ENCODE measurements around the gene FMN1.

Gene FMN1

GRCh38 chr15:32757426-32757825, 437.1 kb downstream of the FMN1 start:
- intact Hi-C loops (cut with DNase I), result no loop called here

GRCh38 chr15:32750979-32751378, 443.5 kb downstream of the FMN1 start:
- no peak for DNase-seq
- intact Hi-C loops (cut with DNase I), result no loop called here

More at GRCh38 chr15:32757426-32757825, 437.1 kb downstream of the FMN1 start:
- DNase-seq, result no peak

- intact Hi-C loops (cut with DNase I), result no loop called here
- DNase-seq, result no peak
These were observed 446.6 kb downstream of the FMN1 start for GRCh38 chr15:32747921-32748342.

- DNase-seq, result no peak
- intact Hi-C loops (cut with DNase I), result no loop called here
These were observed 448.2 kb downstream of the FMN1 start for GRCh38 chr15:32746116-32746857.

- no peak for DNase-seq
- intact Hi-C loops (cut with DNase I), result no loop called here
These were observed 450.9 kb downstream of the FMN1 start for GRCh38 chr15:32743411-32744140.

- intact Hi-C loops (cut with DNase I), result no loop called here
- DNase-seq, result no peak
These were observed 454.9 kb downstream of the FMN1 start for GRCh38 chr15:32739522-32740063.

- intact Hi-C loops (cut with DNase I), result no loop called here
- no peak for DNase-seq
These were observed 455.8 kb downstream of the FMN1 start for GRCh38 chr15:32738666-32739065.

- intact Hi-C loops (cut with DNase I), result no loop called here
- DNase-seq, result no peak
These were observed 457.2 kb downstream of the FMN1 start for GRCh38 chr15:32737304-32737703.

- intact Hi-C loops (cut with DNase I), result no loop called here
- DNase-seq, result no peak
These were observed 457.8 kb downstream of the FMN1 start for GRCh38 chr15:32736701-32737061.

- DNase-seq, result no peak
- intact Hi-C loops (cut with DNase I), result no loop called here
These were observed 458.4 kb downstream of the FMN1 start for GRCh38 chr15:32735989-32736700.

- DNase-seq, result no peak
- intact Hi-C loops (cut with DNase I), result no loop called here
These were observed 461.2 kb downstream of the FMN1 start for GRCh38 chr15:32733281-32733680.

- intact Hi-C loops (cut with DNase I), result no loop called here
- no peak for DNase-seq
These were observed 461.8 kb downstream of the FMN1 start for GRCh38 chr15:32732574-32733157.

- intact Hi-C loops (cut with DNase I), result no loop called here
- peak in 3 of 10 donors; percentile 21 to 78 (median 61) for DNase-seq
These were observed 463.5 kb downstream of the FMN1 start for GRCh38 chr15:32730677-32731654.

- intact Hi-C loops (cut with DNase I), result no loop called here
- no peak for DNase-seq
These were observed 464.7 kb downstream of the FMN1 start for GRCh38 chr15:32729700-32730395.

- intact Hi-C loops (cut with DNase I), result loop anchor here (5.0 kb wide), 1 partner anchor 119 kb away; no protein-coding TSS in a partner anchor
- no peak for DNase-seq
These were observed 471.2 kb downstream of the FMN1 start for GRCh38 chr15:32723171-32723948.

GRCh38 chr15:32722136-32722535, 472.4 kb downstream of the FMN1 start:
- intact Hi-C loops (cut with DNase I), result loop anchor here (5.0 kb wide), 1 partner anchor 120 kb away; no protein-coding TSS in a partner anchor
- DNase-seq, result no peak

- intact Hi-C loops (cut with DNase I), result loop anchor here (5.0 kb wide), 1 partner anchor 121 kb away; no protein-coding TSS in a partner anchor
- no peak for DNase-seq
These were observed 472.9 kb downstream of the FMN1 start for GRCh38 chr15:32721596-32721995.

Data from posterior cingulate gyrus (tissue), 11 donors.